ENCODE measurements around the gene GCKR.

Gene GCKR

DNA sequence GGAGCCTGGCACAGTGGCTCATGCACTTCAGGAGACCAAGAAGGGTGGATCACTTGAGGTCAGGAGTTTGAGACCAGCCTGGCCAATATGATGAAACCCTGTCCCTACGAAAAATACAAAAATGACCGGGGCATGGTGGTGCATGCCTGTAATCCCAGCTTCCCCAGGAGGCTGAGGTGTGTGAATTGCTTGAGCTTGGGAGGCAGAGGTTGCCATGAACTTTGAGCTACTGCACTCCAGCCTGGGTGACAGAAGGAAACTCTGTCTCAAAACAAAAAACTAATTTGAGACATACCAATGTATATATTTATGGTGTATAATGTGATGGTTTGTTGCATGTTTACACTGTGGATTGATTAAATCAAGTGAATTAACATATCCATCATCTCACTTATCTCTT lies 64.4 kb downstream of the GCKR start:
- ChIA-PET CTCF (interaction anchor here (1.0 kb wide), 1 partner anchor 14 kb away, joined by 3 read pairs; no protein-coding TSS in a partner anchor), POLR2A (no interaction called here)
- DNase-seq (ENCODE audit: extremely low spot score): no peak
- TF ChIP-seq CTCF (IDR thresholded peaks at IDR 0.05; ENCODE audit: control extremely low read depth, extremely low read depth, low read depth, missing control alignments): no peak

DNA sequence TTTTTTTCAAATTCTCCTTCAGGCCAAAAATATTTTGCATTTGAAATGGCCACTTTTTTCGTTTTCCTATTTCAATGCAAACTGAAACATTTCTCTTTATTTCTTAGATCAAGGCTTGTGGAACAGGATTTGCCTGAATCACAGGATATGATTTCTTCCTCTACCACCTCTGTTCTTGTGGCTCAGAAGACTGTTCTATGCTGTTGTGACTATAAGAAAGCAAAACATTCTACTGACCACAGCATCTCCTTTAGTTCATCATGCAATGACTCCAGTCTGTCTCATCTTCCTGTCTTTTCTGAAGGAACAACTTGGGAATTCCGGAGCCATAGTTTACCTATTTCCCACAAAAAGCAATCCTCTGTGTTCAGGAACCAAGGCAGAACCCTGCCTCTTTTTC lies 70.0 kb downstream of the GCKR start:
- DNase-seq (ENCODE audit: extremely low spot score): no peak
- CTCF ChIA-PET: no interaction called here
- no peak for TF ChIP-seq CTCF (IDR thresholded peaks at IDR 0.05; ENCODE audit: control extremely low read depth, extremely low read depth, low read depth, missing control alignments)
- POLR2A ChIA-PET: no interaction called here

DNA sequence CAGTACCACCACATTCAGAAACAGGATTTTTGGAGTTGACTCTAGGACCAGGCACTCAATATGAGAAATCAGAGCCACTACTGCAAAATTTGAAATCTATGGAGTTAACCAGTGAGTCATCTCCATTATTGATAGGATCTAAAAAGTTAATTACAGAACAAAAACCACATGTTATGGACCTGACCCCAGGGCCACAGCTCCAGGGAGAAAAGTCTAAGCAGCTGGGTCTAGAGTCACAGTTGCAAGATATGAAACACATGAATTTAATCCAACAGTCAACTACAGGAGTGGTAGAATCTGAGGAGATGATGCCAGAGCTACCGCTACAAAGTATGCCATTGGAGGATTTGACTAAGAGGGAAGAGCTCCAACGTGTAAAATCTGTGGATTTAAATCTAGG lies 72.8 kb downstream of the GCKR start:
- no peak for TF ChIP-seq CTCF (IDR thresholded peaks at IDR 0.05; ENCODE audit: control extremely low read depth, extremely low read depth, low read depth, missing control alignments)
- no peak for DNase-seq (ENCODE audit: extremely low spot score)
- ChIA-PET CTCF (interaction anchor here (1.6 kb wide), 1 partner anchor 17 kb away, joined by 4 read pairs; no protein-coding TSS in a partner anchor), POLR2A (no interaction called here)

- TF ChIP-seq CTCF (IDR thresholded peaks at IDR 0.05; ENCODE audit: control extremely low read depth, extremely low read depth, low read depth, missing control alignments): no peak
- ChIA-PET POLR2A (no interaction called here), CTCF (interaction anchor here (1.4 to 1.5 kb wide), 2 partner anchors 8 to 112 kb away, joined by 4 read pairs; no protein-coding TSS in a partner anchor)
- DNase-seq (ENCODE audit: extremely low spot score): no peak
Observed at GRCh38 chr2:27571197-27571596, 74.6 kb downstream of the GCKR start.

DNA sequence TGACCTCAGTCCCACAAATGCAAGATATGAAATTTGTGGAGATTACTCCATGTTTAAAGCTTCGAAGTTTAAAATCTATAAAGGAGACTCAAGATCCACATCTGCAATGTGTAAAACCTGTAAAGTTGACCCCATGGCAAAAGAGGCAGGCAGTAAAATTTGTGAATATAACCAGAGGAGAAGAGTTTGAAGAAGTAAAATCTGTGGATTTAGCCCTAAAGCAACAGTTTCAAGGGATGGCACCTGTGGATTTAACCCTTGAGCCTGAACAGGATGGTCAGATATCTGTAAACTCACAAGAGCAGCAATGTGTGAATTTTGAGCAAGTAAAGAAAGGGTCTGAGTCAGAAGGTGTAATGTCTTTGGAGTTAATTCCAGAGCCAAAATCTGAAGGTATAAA lies 75.0 kb downstream of the GCKR start:
- CTCF ChIA-PET: interaction anchor here (1.5 to 2.1 kb wide), 2 partner anchors 67 to 112 kb away, joined by 4 read pairs; no protein-coding TSS in a partner anchor
- TF ChIP-seq CTCF (IDR thresholded peaks at IDR 0.05; ENCODE audit: control extremely low read depth, extremely low read depth, low read depth, missing control alignments): no peak
- POLR2A ChIA-PET: no interaction called here
- no peak for DNase-seq (ENCODE audit: extremely low spot score)

DNA sequence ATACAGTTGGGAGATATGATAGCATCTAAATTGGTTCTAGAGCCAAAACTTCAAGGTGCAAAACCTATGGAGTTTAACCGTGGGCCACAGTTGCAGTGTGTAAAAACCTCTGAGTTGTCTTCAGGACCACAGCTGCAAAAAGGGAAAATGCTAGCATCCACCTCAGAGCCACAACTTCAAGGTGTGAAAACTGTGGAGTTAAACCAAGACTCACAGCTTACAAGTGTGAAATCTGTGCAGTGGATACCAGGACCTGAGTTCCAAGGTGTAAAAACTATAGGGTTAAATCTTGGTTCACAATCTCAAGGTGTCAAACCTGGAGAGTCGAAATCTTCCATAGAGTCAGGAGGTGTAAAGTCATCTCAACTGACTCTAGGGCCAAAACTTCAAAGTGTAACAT lies 75.8 kb downstream of the GCKR start:
- CTCF ChIA-PET: interaction anchor here (1.5 to 2.4 kb wide), 3 partner anchors 10 to 66 kb away, joined by 3 to 5 read pairs (median 4); no protein-coding TSS in a partner anchor
- no peak for DNase-seq (ENCODE audit: extremely low spot score)
- POLR2A ChIA-PET: no interaction called here

More for the DNA sequence above, 75.8 kb downstream of the GCKR start:
- TF ChIP-seq CTCF (IDR thresholded peaks at IDR 0.05; ENCODE audit: control extremely low read depth, extremely low read depth, low read depth, missing control alignments): no peak
